K562 treated with DMSO at 1 percent for 12 hours (cell line): ENCODE measurements around the gene OTP. TPM values are rescaled to one million over a fixed set of nuclear protein-coding genes. Genes with fewer than 3 reads are reported as not detected.

Experiments
- total RNA-seq: library from RNA; unstranded; fragments of 300-600 nt; gene quantifications from 2 replicates; pipeline ENCODE4 v1.2.3, GENCODE V29; 2022; ENCODE audit not compliant: insufficient read depth

Gene OTP
- 0.26 and 0.27 TPM in 2 replicates for total RNA-seq

DNA sequence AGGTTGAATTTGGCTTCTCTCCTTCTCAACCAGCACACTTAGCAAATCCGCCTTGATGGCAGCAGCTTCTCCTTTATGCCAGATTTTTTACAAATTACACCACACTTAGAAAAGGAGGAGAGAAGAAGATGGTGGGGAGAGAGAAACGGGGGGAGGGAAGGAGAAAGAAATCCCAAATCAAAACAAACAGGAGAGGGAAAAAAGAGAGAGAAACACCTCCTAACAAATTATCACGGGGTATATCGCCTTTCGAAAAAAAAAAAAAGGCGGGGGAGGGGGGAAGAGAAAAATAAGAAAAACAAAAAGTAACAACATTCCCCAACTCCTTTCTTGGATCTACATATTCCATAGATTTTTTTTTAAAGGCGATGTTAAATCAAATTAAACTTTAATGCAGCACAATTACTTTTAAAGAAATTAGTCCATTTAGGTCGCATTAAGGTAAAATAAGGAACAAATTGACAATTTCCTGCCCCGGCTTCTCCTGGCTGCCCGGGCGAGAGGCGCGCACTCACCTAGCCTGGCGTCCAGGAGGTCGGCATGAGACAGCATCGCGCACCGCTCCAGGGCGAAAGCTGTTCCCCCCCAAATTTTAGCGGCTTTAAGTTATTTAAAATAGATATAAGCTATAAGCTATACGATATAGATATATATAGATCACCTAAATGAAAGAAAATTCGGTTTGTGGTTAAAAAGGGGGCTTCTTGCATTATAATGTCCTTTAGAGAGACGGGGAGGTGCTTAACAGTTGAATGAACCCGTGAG is at the start of gene OTP:
Gene OTP, minus strand, starts transcription at position 716 of the 765 bp plus-strand sequence. Its CDS starts 164 bp downstream, at position 552.

Other genes with a start within 250 kb of the OTP start
- gene WDR41, start 146.4 kb downstream of the OTP start, total RNA-seq, result 21.9 and 43.4 TPM in 2 replicates
- gene TBCA, start 137.6 kb upstream of the OTP start, total RNA-seq, result 361 and 426 TPM in 2 replicates